Measurements from ENCODE around the gene SPEM3. TPM values are rescaled to one million over a fixed set of nuclear protein-coding genes. Genes with fewer than 3 reads are reported as not detected.
A peak's percentile ranks its signal among the peaks of the same experiment; 100 is the strongest.

Gene SPEM3
- total RNA-seq, 1 donor, result not detected

GRCh38 chr17:7396147-7396546 lies 32.5 kb upstream of the SPEM3 start:
- peaks cover 15% of the 10 kb centered on the region for H3K4me1 ChIP-seq (ENCODE audit: insufficient read depth, low read length)

GRCh38 chr17:7398612-7399011 lies 30.0 kb upstream of the SPEM3 start:
- H3K4me2 ChIP-seq (ENCODE audit: insufficient read depth, low read length), result no peak overlapping the region
- no peaks in the 10 kb centered on the region for H3K27me3 ChIP-seq (ENCODE audit: insufficient read depth, low read length)
- H3K36me3 ChIP-seq (ENCODE audit: insufficient read depth, low read length), result no peaks in the 10 kb centered on the region
- H3K4me3 ChIP-seq (ENCODE audit: insufficient read depth, low read length), result no peak overlapping the region
- H3K4me1 ChIP-seq (ENCODE audit: insufficient read depth, low read length), result peaks cover 18% of the 10 kb centered on the region
- TF ChIP-seq CTCF (IDR thresholded peaks at IDR 0.05; ENCODE audit: extremely low read depth, low read depth, low read length), result no peak
- H3K79me2 ChIP-seq (ENCODE audit: insufficient read depth, low read length), result peaks cover 11% of the 10 kb centered on the region
- H4K20me1 ChIP-seq (ENCODE audit: insufficient read depth, low read length), result no peaks in the 10 kb centered on the region
- H3K9me3 ChIP-seq (ENCODE audit: low read depth, low read length), result no peaks in the 10 kb centered on the region
- no peak for DNase-seq (ENCODE audit: insufficient read length, low spot score, missing footprints)
- H2AFZ ChIP-seq (ENCODE audit: low read length), result no peak overlapping the region
- H3K27ac ChIP-seq (ENCODE audit: low read depth, low read length), result no peak overlapping the region

More at GRCh38 chr17:7396147-7396546, 32.5 kb upstream of the SPEM3 start:
- Histone ChIP-seq H3K36me3 (ENCODE audit: insufficient read depth, low read length) (peaks cover 17% of the 10 kb centered on the region), H3K9me3 (ENCODE audit: low read depth, low read length) (no peaks in the 10 kb centered on the region), H2AFZ (ENCODE audit: low read length) (no peak overlapping the region), H3K27me3 (ENCODE audit: insufficient read depth, low read length) (no peaks in the 10 kb centered on the region), H3K4me2 (ENCODE audit: insufficient read depth, low read length) (no peak overlapping the region), H4K20me1 (ENCODE audit: insufficient read depth, low read length) (no peaks in the 10 kb centered on the region), H3K4me3 (ENCODE audit: insufficient read depth, low read length) (no peak overlapping the region), H3K79me2 (ENCODE audit: insufficient read depth, low read length) (peaks cover 7% of the 10 kb centered on the region), H3K27ac (ENCODE audit: low read depth, low read length) (no peak overlapping the region)
- DNase-seq (ENCODE audit: insufficient read length, low spot score, missing footprints), result peak; percentile 80
- TF ChIP-seq CTCF (IDR thresholded peaks at IDR 0.05; ENCODE audit: extremely low read depth, low read depth, low read length), result no peak

- Histone ChIP-seq H3K9me3 (ENCODE audit: low read depth, low read length) (no peaks in the 10 kb centered on the region), H3K4me1 (ENCODE audit: insufficient read depth, low read length) (peaks cover 17% of the 10 kb centered on the region), H2AFZ (ENCODE audit: low read length) (peak overlapping the region; percentile 94), H3K27ac (ENCODE audit: low read depth, low read length) (peak overlapping the region; percentile 61), H3K4me3 (ENCODE audit: insufficient read depth, low read length) (peak overlapping the region; percentile 85), H3K27me3 (ENCODE audit: insufficient read depth, low read length) (no peaks in the 10 kb centered on the region), H3K4me2 (ENCODE audit: insufficient read depth, low read length) (peak overlapping the region; percentile 98), H3K79me2 (ENCODE audit: insufficient read depth, low read length) (peaks cover 10% of the 10 kb centered on the region), H4K20me1 (ENCODE audit: insufficient read depth, low read length) (peaks cover 6% of the 10 kb centered on the region), H3K36me3 (ENCODE audit: insufficient read depth, low read length) (no peaks in the 10 kb centered on the region)
- no peak for TF ChIP-seq CTCF (IDR thresholded peaks at IDR 0.05; ENCODE audit: extremely low read depth, low read depth, low read length)
- DNase-seq (ENCODE audit: insufficient read length, low spot score, missing footprints), result no peak
Measured at GRCh38 chr17:7403043-7403726, 25.5 kb upstream of the SPEM3 start.

- no peak for TF ChIP-seq CTCF (IDR thresholded peaks at IDR 0.05; ENCODE audit: extremely low read depth, low read depth, low read length)
- H3K9me3 ChIP-seq (ENCODE audit: low read depth, low read length), result no peaks in the 10 kb centered on the region
- DNase-seq (ENCODE audit: insufficient read length, low spot score, missing footprints), result peak; percentile 99
- H3K79me2 ChIP-seq (ENCODE audit: insufficient read depth, low read length), result peaks cover 10% of the 10 kb centered on the region
- H3K4me2 ChIP-seq (ENCODE audit: insufficient read depth, low read length), result peak overlapping the region; percentile 98
- H3K27ac ChIP-seq (ENCODE audit: low read depth, low read length), result peak overlapping the region; percentile 61
- peaks cover 6% of the 10 kb centered on the region for H4K20me1 ChIP-seq (ENCODE audit: insufficient read depth, low read length)
- H3K4me3 ChIP-seq (ENCODE audit: insufficient read depth, low read length), result peak overlapping the region; percentile 85
- no peaks in the 10 kb centered on the region for H3K27me3 ChIP-seq (ENCODE audit: insufficient read depth, low read length)
- H2AFZ ChIP-seq (ENCODE audit: low read length), result peak overlapping the region; percentile 94
- H3K4me1 ChIP-seq (ENCODE audit: insufficient read depth, low read length), result peaks cover 17% of the 10 kb centered on the region
- peaks cover 2% of the 10 kb centered on the region for H3K36me3 ChIP-seq (ENCODE audit: insufficient read depth, low read length)
Measured at GRCh38 chr17:7403727-7403976, 25.0 kb upstream of the SPEM3 start.
